Measurements from ENCODE around the gene VAC14.

DNA sequence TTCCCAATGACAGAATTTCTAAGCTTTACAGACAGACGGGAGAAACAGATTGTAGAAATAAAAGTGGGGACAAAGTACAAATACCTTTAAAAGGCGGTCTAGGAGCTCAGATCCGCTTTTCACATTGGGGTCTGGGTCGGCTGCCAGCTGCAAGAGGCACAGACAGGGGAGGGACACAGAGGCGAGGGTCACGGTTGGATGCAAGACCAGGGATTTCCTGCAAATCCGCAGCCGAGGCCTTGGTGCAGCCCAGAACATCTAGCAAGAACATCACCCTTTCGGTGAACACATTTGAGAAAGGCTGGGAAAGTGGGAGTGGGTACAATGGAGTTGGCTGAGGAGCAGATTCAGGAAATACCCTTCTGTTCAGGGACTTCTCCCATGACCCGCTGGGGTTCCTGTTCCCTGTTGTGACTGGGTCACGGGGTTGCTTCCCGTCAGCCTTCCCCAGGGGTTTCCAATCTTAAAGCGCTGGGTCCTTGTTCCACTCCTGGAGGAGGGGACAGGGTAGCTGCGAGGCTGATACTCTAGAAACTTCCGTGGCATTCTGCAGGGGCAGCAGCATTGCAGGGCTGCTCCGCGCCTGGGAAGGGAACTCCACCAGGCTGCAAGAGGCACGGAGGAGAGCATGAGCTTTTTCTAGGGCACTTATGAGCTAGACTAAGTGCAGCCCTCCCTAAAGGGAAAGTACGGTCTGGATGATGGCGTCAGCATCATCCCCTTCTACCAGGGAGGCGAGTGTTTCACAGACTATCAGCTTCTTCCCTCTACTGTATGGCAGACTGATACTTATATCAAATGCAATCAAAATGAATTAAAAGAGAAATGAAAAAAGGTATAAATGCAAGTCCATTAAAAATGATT is 16.0 kb downstream of the VAC14 start:
- TF ChIP-seq CTCF (IDR thresholded peaks at IDR 0.05) (no peak), ZFX (IDR thresholded peaks at IDR 0.05; ENCODE audit: borderline replicate concordance) (no peak)
